ENCODE measurements around the gene AOPEP. TPM values are rescaled to one million over a fixed set of nuclear protein-coding genes. Genes with fewer than 3 reads are reported as not detected.

AOPEP gene
- polyA plus RNA-seq, 1 experiment: 40.0 TPM

DNA sequence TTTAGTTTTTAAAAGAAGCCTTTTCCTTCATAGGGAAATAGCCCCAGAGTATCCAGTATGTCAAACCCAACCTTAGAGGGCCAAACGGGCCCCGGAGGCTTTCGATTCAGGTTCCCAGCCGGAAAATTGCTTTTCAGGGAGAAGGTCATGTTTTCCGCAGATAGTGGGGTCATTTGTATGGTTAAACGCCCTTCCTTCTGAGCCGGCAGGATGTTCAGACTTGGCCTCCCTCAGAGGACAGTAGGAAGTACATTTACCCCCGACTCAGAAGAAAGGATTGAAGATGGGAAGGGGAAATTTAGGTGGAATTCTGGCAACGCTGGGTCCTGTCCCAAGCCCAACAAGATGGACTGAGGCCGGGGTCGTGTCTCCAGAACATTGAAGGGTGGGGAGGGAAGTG, 195.2 kb downstream of the AOPEP start:
- no peaks in the 10 kb centered on the region; the same call in 1 of the 2 replicates for H3K9me3 ChIP-seq (ENCODE audit: control insufficient read depth, insufficient read depth, low read length)
- ChIA-PET POLR2A (interaction anchor here (1.1 to 1.9 kb wide), 7 partner anchors 9 to 109 kb away, joined by 3 to 14 read pairs (median 5); no protein-coding TSS in a partner anchor), CTCF (no interaction called here)
- peak overlapping the region; percentile 96 for H3K27ac ChIP-seq (ENCODE audit: low read depth, low read length)
- TF ChIP-seq, protein P1, sequence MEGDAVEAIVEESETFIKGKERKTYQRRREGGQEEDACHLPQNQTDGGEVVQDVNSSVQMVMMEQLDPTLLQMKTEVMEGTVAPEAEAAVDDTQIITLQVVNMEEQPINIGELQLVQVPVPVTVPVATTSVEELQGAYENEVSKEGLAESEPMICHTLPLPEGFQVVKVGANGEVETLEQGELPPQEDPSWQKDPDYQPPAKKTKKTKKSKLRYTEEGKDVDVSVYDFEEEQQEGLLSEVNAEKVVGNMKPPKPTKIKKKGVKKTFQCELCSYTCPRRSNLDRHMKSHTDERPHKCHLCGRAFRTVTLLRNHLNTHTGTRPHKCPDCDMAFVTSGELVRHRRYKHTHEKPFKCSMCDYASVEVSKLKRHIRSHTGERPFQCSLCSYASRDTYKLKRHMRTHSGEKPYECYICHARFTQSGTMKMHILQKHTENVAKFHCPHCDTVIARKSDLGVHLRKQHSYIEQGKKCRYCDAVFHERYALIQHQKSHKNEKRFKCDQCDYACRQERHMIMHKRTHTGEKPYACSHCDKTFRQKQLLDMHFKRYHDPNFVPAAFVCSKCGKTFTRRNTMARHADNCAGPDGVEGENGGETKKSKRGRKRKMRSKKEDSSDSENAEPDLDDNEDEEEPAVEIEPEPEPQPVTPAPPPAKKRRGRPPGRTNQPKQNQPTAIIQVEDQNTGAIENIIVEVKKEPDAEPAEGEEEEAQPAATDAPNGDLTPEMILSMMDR (IDR thresholded peaks at IDR 0.05; ENCODE audit: low read depth, low read length): no peak
- DNase-seq (ENCODE audit: low read depth, low spot score): no peak
- H3K27me3 ChIP-seq (ENCODE audit: control insufficient read depth, insufficient read depth, low read length): no peaks in the 10 kb centered on the region
- H3K4me3 ChIP-seq (ENCODE audit: low read depth, low read length): no peak overlapping the region

DNA sequence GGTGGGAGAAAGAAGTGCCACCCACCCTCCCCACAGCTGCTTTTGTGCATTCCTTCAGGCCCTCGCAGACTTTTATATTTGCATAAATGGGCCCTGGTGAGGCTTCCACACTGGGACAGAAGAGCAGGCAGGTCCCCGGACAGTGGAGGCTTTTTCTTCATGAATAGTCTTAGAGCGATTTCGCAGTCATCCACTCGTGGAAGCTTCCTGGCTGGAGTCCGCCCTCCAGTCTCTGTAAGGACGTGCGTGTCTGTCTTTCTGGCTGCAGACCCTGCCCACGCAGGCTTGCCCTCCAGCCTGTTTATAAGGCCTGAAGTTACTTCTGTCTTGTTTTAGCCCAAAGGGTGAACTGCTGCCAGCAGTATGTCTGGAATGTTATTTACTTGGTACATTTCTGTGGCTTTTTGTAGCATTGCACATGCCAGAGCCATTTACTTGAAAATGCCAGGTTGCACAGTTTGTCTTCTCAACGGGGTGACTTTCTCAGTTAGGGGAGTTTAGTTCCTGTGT, 195.7 kb downstream of the AOPEP start:
- Histone ChIP-seq H3K27ac (ENCODE audit: low read depth, low read length) (peak overlapping the region; percentile 96), H3K9me3 (ENCODE audit: control insufficient read depth, insufficient read depth, low read length) (no peaks in the 10 kb centered on the region; the same call in 1 of the 2 replicates), H3K4me3 (ENCODE audit: low read depth, low read length) (no peak overlapping the region), H3K27me3 (ENCODE audit: control insufficient read depth, insufficient read depth, low read length) (no peaks in the 10 kb centered on the region)
- TF ChIP-seq, protein P1 (IDR thresholded peaks at IDR 0.05; ENCODE audit: low read depth, low read length): no peak
- DNase-seq (ENCODE audit: low read depth, low spot score): peak; percentile 95
- ChIA-PET POLR2A (interaction anchor here (0.7 to 1.9 kb wide), 12 partner anchors 9 to 110 kb away, joined by 3 to 14 read pairs (median 4); no protein-coding TSS in a partner anchor), CTCF (no interaction called here)

DNA sequence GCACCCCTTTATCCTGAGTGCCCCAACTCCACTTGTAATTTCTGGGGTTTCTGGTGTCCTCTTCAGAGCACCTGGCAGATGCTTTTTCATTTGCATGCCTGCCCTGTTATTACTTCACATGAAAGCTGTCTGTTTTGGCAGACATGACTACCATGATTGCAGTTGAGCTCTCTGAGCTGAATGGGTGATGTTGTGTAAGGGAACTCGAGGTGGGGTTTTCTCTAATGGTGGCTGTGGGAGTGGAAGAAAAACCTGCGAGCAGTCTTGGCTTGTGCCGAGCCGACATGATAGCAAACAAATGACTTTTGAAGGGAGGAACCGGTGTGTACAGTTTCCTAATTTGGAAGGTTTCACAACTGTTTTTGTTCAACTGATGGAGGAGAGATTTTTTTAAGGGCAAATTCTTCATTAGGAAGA, 196.2 kb downstream of the AOPEP start:
- Histone ChIP-seq H3K9me3 (ENCODE audit: control insufficient read depth, insufficient read depth, low read length) (no peaks in the 10 kb centered on the region; the same call in 1 of the 2 replicates), H3K27ac (ENCODE audit: low read depth, low read length) (peak overlapping the region; percentile 96), H3K4me3 (ENCODE audit: low read depth, low read length) (no peak overlapping the region), H3K27me3 (ENCODE audit: control insufficient read depth, insufficient read depth, low read length) (no peaks in the 10 kb centered on the region)
- TF ChIP-seq, protein P1 (IDR thresholded peaks at IDR 0.05; ENCODE audit: low read depth, low read length): no peak
- POLR2A ChIA-PET: interaction anchor here (0.7 to 1.9 kb wide), 11 partner anchors 10 to 102 kb away, joined by 3 to 14 read pairs (median 5); no protein-coding TSS in a partner anchor
- DNase-seq (ENCODE audit: low read depth, low spot score): no peak
- CTCF ChIA-PET: no interaction called here

DNA sequence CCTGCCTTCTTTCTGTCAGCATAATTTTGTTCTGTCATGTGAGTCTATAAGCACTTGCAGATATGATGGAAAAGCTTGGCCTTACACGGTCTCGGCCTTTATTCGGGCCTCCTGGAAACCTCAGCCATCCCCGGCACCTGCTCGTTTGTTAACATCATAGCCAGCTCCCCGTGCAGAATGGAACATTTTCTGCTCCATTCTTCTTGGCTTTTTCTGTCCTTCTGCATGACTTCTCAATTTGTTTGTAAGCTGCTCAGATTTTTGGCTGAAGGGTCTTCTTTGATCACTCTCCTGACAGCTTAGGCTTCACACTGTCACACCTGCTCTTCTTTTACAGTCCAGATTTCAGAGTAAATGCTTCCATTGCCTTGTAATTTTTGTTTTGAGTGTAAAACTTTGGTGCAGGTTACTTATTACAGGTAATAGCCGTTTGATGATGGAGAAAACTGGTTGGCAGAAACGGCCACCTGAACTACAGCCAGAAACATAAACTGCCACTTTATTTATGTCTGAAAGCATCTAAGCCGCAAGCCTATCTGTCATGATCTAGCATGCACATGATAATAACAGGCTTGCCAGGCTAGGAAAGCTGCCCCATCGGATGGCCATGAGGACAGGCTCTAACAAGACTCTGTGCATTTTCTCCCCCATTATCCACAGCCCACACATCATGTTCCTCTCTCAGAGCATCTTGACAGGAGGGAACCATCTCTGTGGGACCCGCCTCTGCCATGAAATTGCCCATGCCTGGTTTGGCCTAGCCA, 197.0 kb downstream of the AOPEP start:
- H3K27me3 ChIP-seq (ENCODE audit: control insufficient read depth, insufficient read depth, low read length): no peaks in the 10 kb centered on the region
- H3K27ac ChIP-seq (ENCODE audit: low read depth, low read length): peak overlapping the region; percentile 96
- CTCF ChIA-PET: no interaction called here
- no peaks in the 10 kb centered on the region; the same call in 1 of the 2 replicates for H3K9me3 ChIP-seq (ENCODE audit: control insufficient read depth, insufficient read depth, low read length)
- TF ChIP-seq, protein P1 (IDR thresholded peaks at IDR 0.05; ENCODE audit: low read depth, low read length): no peak
- H3K4me3 ChIP-seq (ENCODE audit: low read depth, low read length): no peak overlapping the region
- POLR2A ChIA-PET: interaction anchor here (0.9 to 1.9 kb wide), 5 partner anchors 9 to 57 kb away, joined by 3 to 10 read pairs (median 6); no protein-coding TSS in a partner anchor
- DNase-seq (ENCODE audit: low read depth, low spot score): no peak
